WTC11 (cell line): ENCODE data around the gene TMA7. TPM values are rescaled to one million over a fixed set of nuclear protein-coding genes. Genes with fewer than 3 reads are reported as not detected.
A peak's percentile ranks its signal among the peaks of the same experiment; 100 is the strongest.

Experiments
- ATAC-seq: fragments of 200-7000 bp; cut with Tn5 transposase; 2 replicates; pipeline ENCODE4 v1.10.0; 2021; ENCODE audit warnings: mild to moderate bottlenecking, moderate library complexity
- CTCF ChIA-PET: fragments of 300-600 bp; sonication (Branson Sonifier 250); formaldehyde crosslinking; loops from one replicate; lab custom pipeline; 2021; ENCODE audit warnings: antibody characterized with exemption; lab: Charles Lee
- POLR2A ChIA-PET: fragments of 350-600 bp; sonication (Branson Sonifier 250); formaldehyde crosslinking; loops from one replicate; lab custom pipeline; 2021; ENCODE audit warnings: antibody characterized with exemption; lab: Charles Lee
- DNase-seq: peaks from one replicate; pipeline ENCODE4 v3.0.0; 2021; ENCODE audit warnings: low spot score
- H3K27ac Mint-ChIP-seq: 2 replicates; pipeline ENCODE4 v1.8.0; 2021; ENCODE audit warnings: mixed read lengths
- H3K27me3 Mint-ChIP-seq: 2 replicates; pipeline ENCODE4 v1.8.0; 2021; ENCODE audit warnings: low read depth, mild to moderate bottlenecking, moderate library complexity, mixed read lengths
- H3K36me3 Mint-ChIP-seq: 2 replicates; pipeline ENCODE4 v1.8.0; 2021; ENCODE audit warnings: mixed read lengths
- H3K4me1 Mint-ChIP-seq: 2 replicates; pipeline ENCODE4 v1.8.0; 2022; ENCODE audit warnings: mixed read lengths
- H3K4me3 Mint-ChIP-seq: 2 replicates; pipeline ENCODE4 v1.8.0; 2021; ENCODE audit warnings: mild to moderate bottlenecking, moderate library complexity, mixed read lengths
- H3K9me3 Mint-ChIP-seq: 2 replicates; pipeline ENCODE4 v1.8.0; 2021; ENCODE audit warnings: mixed read lengths
- CBFB ChIP-seq: sonication (generic); formaldehyde crosslinking; IDR thresholded peaks from 2 replicates; pipeline ENCODE4 v1.8.1; 2022; ENCODE audit warnings: mild to moderate bottlenecking, low read depth, missing genetic modification reagents
- CREM ChIP-seq: sonication (generic); formaldehyde crosslinking; IDR thresholded peaks from 2 replicates; pipeline ENCODE4 v1.8.1; 2022; ENCODE audit warnings: mild to moderate bottlenecking, missing genetic modification reagents, moderate library complexity
- ESRRA ChIP-seq: sonication (generic); formaldehyde crosslinking; IDR thresholded peaks from 2 replicates; pipeline ENCODE4 v1.8.1; 2022; ENCODE audit warnings: mild to moderate bottlenecking, missing genetic modification reagents, borderline replicate concordance
- FOXK1 ChIP-seq: sonication (generic); formaldehyde crosslinking; IDR thresholded peaks from 2 replicates; pipeline ENCODE4 v1.8.0; 2022; ENCODE audit warnings: mild to moderate bottlenecking, moderate library complexity, missing genetic modification reagents
- GABPB1 ChIP-seq: sonication (generic); formaldehyde crosslinking; IDR thresholded peaks from 2 replicates; pipeline ENCODE4 v1.8.1; 2023; ENCODE audit warnings: mild to moderate bottlenecking, missing genetic modification reagents
- GRHL2 ChIP-seq: fragments of 250-450 bp; sonication (Bioruptor Pico); IDR thresholded peaks from 2 replicates; pipeline ENCODE4 v1.8.0; 2022; ENCODE audit warnings: mild to moderate bottlenecking, moderate library complexity; ENCODE audit not compliant: insufficient replicate concordance, severe bottlenecking
- MXD4 ChIP-seq: fragments of 250-450 bp; sonication (Bioruptor Pico); IDR thresholded peaks from 2 replicates; pipeline ENCODE4 v1.8.0; 2021; ENCODE audit warnings: mild to moderate bottlenecking, moderate library complexity, borderline replicate concordance
- MYBL2 ChIP-seq: sonication (generic); formaldehyde crosslinking; IDR thresholded peaks from 2 replicates; pipeline ENCODE4 v1.8.1; 2023; ENCODE audit warnings: mild to moderate bottlenecking, moderate library complexity, missing genetic modification reagents
- PRRX2 ChIP-seq: fragments of 250-450 bp; sonication (Bioruptor Pico); IDR thresholded peaks from 2 replicates; pipeline ENCODE4 v1.8.0; 2021; ENCODE audit warnings: mild to moderate bottlenecking
- RELA ChIP-seq: sonication (generic); formaldehyde crosslinking; IDR thresholded peaks from 2 replicates; pipeline ENCODE4 v1.8.1; 2022; ENCODE audit warnings: missing genetic modification reagents, mild to moderate bottlenecking, borderline replicate concordance
- ZNF281 ChIP-seq: sonication (generic); formaldehyde crosslinking; IDR thresholded peaks from 2 replicates; pipeline ENCODE4 v1.8.0; 2023; ENCODE audit warnings: mild to moderate bottlenecking, missing genetic modification reagents
- ZNF532 ChIP-seq: fragments of 250-450 bp; sonication (Bioruptor Pico); IDR thresholded peaks from 2 replicates; pipeline ENCODE4 v1.9.0; 2021; ENCODE audit warnings: mild to moderate bottlenecking, borderline replicate concordance
- total RNA-seq: library from RNA; stranded (reverse); gene quantifications from 3 replicates; pipeline ENCODE4 v1.2.3, GENCODE V29; 2021
- TF ChIP-seq, protein P1 (sequence below): sonication (generic); formaldehyde crosslinking; IDR thresholded peaks from 2 replicates; pipeline ENCODE4 v1.8.0; 2022; ENCODE audit warnings: mild to moderate bottlenecking, missing genetic modification reagents
- TF ChIP-seq, protein P2 (sequence below): sonication (generic); formaldehyde crosslinking; IDR thresholded peaks from 2 replicates; pipeline ENCODE4 v1.8.1; 2023; ENCODE audit warnings: mild to moderate bottlenecking, missing genetic modification reagents
- TF ChIP-seq, protein P3 (sequence below): sonication (generic); formaldehyde crosslinking; IDR thresholded peaks from 2 replicates; pipeline ENCODE4 v1.8.0; 2022; ENCODE audit warnings: mild to moderate bottlenecking, missing genetic modification reagents
- TF ChIP-seq, protein P4 (sequence below): sonication (generic); formaldehyde crosslinking; conservative IDR thresholded peaks from 2 replicates; pipeline ENCODE4 v1.8.1; 2022; ENCODE audit warnings: mild to moderate bottlenecking, missing genetic modification reagents

The TMA7 gene
- total RNA-seq, 1 experiment from 2014 or later: 318 TPM

DNA sequence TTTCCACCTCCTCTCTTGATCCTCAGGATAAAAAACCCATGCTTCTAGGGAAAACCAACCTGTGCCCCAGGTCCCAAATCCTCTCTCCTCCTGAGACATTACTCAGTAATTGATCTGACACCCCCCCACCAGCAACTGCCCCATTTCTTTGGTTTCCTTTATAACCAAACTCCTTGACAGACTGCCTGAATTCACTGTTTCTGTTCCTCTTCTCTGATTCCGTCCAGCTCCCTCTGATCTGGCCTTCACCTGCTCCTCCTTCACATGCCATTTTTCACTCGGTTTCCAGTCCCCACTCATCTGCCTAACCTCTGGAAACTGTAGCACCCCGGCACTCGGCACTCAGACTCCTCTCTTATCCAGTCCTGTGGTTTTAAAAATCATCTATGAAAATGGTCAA lies 2.2 kb upstream of the TMA7 start:
- TF ChIP-seq GRHL2 (CRISPR knock-in tag) (no peak), MYBL2 (no peak), CREM (CRISPR knock-in tag) (no peak), ESRRA (CRISPR knock-in tag) (no peak), ZNF281 (CRISPR knock-in tag) (no peak)
- TF ChIP-seq, protein P1, sequence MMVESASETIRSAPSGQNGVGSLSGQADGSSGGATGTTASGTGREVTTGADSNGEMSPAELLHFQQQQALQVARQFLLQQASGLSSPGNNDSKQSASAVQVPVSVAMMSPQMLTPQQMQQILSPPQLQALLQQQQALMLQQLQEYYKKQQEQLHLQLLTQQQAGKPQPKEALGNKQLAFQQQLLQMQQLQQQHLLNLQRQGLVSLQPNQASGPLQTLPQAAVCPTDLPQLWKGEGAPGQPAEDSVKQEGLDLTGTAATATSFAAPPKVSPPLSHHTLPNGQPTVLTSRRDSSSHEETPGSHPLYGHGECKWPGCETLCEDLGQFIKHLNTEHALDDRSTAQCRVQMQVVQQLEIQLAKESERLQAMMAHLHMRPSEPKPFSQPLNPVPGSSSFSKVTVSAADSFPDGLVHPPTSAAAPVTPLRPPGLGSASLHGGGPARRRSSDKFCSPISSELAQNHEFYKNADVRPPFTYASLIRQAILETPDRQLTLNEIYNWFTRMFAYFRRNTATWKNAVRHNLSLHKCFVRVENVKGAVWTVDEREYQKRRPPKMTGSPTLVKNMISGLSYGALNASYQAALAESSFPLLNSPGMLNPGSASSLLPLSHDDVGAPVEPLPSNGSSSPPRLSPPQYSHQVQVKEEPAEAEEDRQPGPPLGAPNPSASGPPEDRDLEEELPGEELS (CRISPR knock-in tag): no peak
- no peak overlapping the region for H3K27ac Mint-ChIP-seq
- no peaks in the 10 kb centered on the region for H3K9me3 Mint-ChIP-seq
- H3K36me3 Mint-ChIP-seq: peaks cover 39% of the 10 kb centered on the region
- H3K4me3 Mint-ChIP-seq: no peak overlapping the region
- ChIA-PET POLR2A (no interaction called here), CTCF (interaction anchor here (2.8 kb wide), 1 partner anchor 36 kb away, joined by 378 read pairs; no protein-coding TSS in a partner anchor)
- no peaks in the 10 kb centered on the region for H3K27me3 Mint-ChIP-seq
- peaks cover 22% of the 10 kb centered on the region for H3K4me1 Mint-ChIP-seq
- ATAC-seq: no peak
- no peak for DNase-seq

GRCh38 chr3:48440590-48440958 lies 517 bp downstream of the TMA7 start:
- no peak for TF ChIP-seq GABPB1 (CRISPR knock-in tag)
- TF ChIP-seq CBFB (CRISPR knock-in tag): 0 out of 2 replicates have a peak, but pooled peaks have one; percentile 11
- TF ChIP-seq, protein P2, sequence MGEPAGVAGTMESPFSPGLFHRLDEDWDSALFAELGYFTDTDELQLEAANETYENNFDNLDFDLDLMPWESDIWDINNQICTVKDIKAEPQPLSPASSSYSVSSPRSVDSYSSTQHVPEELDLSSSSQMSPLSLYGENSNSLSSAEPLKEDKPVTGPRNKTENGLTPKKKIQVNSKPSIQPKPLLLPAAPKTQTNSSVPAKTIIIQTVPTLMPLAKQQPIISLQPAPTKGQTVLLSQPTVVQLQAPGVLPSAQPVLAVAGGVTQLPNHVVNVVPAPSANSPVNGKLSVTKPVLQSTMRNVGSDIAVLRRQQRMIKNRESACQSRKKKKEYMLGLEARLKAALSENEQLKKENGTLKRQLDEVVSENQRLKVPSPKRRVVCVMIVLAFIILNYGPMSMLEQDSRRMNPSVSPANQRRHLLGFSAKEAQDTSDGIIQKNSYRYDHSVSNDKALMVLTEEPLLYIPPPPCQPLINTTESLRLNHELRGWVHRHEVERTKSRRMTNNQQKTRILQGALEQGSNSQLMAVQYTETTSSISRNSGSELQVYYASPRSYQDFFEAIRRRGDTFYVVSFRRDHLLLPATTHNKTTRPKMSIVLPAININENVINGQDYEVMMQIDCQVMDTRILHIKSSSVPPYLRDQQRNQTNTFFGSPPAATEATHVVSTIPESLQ (CRISPR knock-in tag): no peak
- Mint-ChIP-seq H3K36me3 (peaks cover 25% of the 10 kb centered on the region), H3K4me3 (peak overlapping the region; percentile 99), H3K9me3 (no peaks in the 10 kb centered on the region), H3K27me3 (no peaks in the 10 kb centered on the region), H3K4me1 (peaks cover 20% of the 10 kb centered on the region), H3K27ac (peak overlapping the region; percentile 99)
- no peak for ATAC-seq
- POLR2A ChIA-PET: interaction anchor here (0.7 to 2.2 kb wide), 4 partner anchors 10 to 72 kb away, joined by 4 to 15 read pairs (median 6); partner anchors contain the start of gene PLXNB1
- DNase-seq: no peak
- CTCF ChIA-PET: interaction anchor here (0.7 to 2.3 kb wide), 8 partner anchors 11 to 300 kb away, joined by 3 to 17 read pairs (median 6); partner anchors contain the start of genes PLXNB1 and SLC26A6

DNA sequence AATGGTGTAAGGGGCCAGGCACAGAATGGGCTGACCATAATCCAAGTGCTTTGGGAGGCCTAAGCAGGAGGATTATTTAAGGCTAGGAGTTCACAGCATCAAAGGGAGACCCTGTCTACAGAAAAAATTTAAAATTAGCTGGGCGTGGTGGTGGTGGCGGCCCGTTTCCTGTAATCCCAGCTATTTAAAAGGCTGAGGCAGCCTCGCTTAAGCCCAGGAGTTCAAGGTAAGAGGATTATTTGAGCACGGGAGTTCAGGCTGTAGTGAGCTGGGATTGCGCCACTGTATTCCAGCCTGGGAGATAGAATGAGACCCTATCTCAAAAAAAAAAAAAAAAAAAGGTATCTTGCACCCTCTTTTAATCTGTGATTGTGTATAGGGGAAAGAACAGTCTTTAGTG lies 1.9 kb downstream of the TMA7 start:
- Mint-ChIP-seq H3K4me1 (peaks cover 28% of the 10 kb centered on the region), H3K27ac (no peak overlapping the region; the same call in 1 of the 2 replicates), H3K27me3 (no peaks in the 10 kb centered on the region), H3K9me3 (no peaks in the 10 kb centered on the region), H3K36me3 (peaks cover 25% of the 10 kb centered on the region), H3K4me3 (peak overlapping the region; percentile 99)
- DNase-seq (no peak), ATAC-seq (no peak)
- ChIA-PET CTCF (no interaction called here), POLR2A (no interaction called here)
- TF ChIP-seq FOXK1 (CRISPR knock-in tag) (no peak), ZNF532 (CRISPR knock-in tag) (no peak), MXD4 (CRISPR knock-in tag) (no peak), PRRX2 (CRISPR knock-in tag) (no peak), RELA (CRISPR knock-in tag) (no peak)
- TF ChIP-seq, protein P3, sequence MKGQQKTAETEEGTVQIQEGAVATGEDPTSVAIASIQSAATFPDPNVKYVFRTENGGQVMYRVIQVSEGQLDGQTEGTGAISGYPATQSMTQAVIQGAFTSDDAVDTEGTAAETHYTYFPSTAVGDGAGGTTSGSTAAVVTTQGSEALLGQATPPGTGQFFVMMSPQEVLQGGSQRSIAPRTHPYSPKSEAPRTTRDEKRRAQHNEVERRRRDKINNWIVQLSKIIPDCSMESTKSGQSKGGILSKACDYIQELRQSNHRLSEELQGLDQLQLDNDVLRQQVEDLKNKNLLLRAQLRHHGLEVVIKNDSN (CRISPR knock-in tag): no peak
- TF ChIP-seq, protein P4, sequence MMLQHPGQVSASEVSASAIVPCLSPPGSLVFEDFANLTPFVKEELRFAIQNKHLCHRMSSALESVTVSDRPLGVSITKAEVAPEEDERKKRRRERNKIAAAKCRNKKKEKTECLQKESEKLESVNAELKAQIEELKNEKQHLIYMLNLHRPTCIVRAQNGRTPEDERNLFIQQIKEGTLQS: no peak
